ENCODE measurements around the gene PCGF3.
"Not testable (repeated sequence)": the region's sequence is repeated elsewhere in the genome, so short reads cannot be mapped to it uniquely, and the experiment has no call there.

The PCGF3 gene

GRCh38 chr4:742742-743311, 37.2 kb downstream of the PCGF3 start:
- DNase-seq (ENCODE audit: low spot score), result no peak

GRCh38 chr4:743463-744211, 38.0 kb downstream of the PCGF3 start:
- no peak for DNase-seq (ENCODE audit: low spot score)

GRCh38 chr4:744212-744841, 38.7 kb downstream of the PCGF3 start:
- no peak for DNase-seq (ENCODE audit: low spot score)

- no peak for DNase-seq (ENCODE audit: low spot score)
These were observed 42.0 kb downstream of the PCGF3 start for GRCh38 chr4:747546-748170.

- DNase-seq (ENCODE audit: low spot score), result no peak
These were observed 42.8 kb downstream of the PCGF3 start for GRCh38 chr4:748461-748860.

- no peak for DNase-seq (ENCODE audit: low spot score)
These were observed 44.4 kb downstream of the PCGF3 start for GRCh38 chr4:749698-750666.

GRCh38 chr4:751676-752075, 46.0 kb downstream of the PCGF3 start:
- no peak for DNase-seq (ENCODE audit: low spot score)

GRCh38 chr4:752196-752861, 46.7 kb downstream of the PCGF3 start:
- no peak for DNase-seq (ENCODE audit: low spot score)

- not testable (repeated sequence) for DNase-seq (ENCODE audit: low spot score)
These were observed 47.6 kb downstream of the PCGF3 start for GRCh38 chr4:753186-753585.

GRCh38 chr4:754221-755120, 48.8 kb downstream of the PCGF3 start:
- no peak for DNase-seq (ENCODE audit: low spot score)

- DNase-seq (ENCODE audit: low spot score), result no peak
These were observed 51.5 kb downstream of the PCGF3 start for GRCh38 chr4:757111-757510.

GRCh38 chr4:759810-760209, 54.2 kb downstream of the PCGF3 start:
- not testable (repeated sequence) for DNase-seq (ENCODE audit: low spot score)

- no peak for DNase-seq (ENCODE audit: low spot score)
These were observed 55.0 kb downstream of the PCGF3 start for GRCh38 chr4:760616-761015.

- DNase-seq (ENCODE audit: low spot score), result no peak
These were observed 55.5 kb downstream of the PCGF3 start for GRCh38 chr4:761086-761485.

- DNase-seq (ENCODE audit: low spot score), result no peak
These were observed 56.1 kb downstream of the PCGF3 start for GRCh38 chr4:761739-762138.

GRCh38 chr4:762211-763190, 56.9 kb downstream of the PCGF3 start:
- no peak for DNase-seq (ENCODE audit: low spot score)

GRCh38 chr4:763191-763810, 57.7 kb downstream of the PCGF3 start:
- no peak for DNase-seq (ENCODE audit: low spot score)

GRCh38 chr4:763922-764321, 58.3 kb downstream of the PCGF3 start:
- no peak for DNase-seq (ENCODE audit: low spot score)
